Activated T-cell treated with anti-CD3 and anti-CD28 coated beads for 1 hour (primary cell): ENCODE results near the gene NPLOC4.
"Not testable (repeated sequence)": the region's sequence is repeated elsewhere in the genome, so short reads cannot be mapped to it uniquely, and the experiment has no call there.

Experiments used
- DNase-seq: peaks from one replicate; pipeline ENCODE4 v3.0.0-alpha.2; 2020; ENCODE audit warnings: low read depth

Gene NPLOC4

DNA sequence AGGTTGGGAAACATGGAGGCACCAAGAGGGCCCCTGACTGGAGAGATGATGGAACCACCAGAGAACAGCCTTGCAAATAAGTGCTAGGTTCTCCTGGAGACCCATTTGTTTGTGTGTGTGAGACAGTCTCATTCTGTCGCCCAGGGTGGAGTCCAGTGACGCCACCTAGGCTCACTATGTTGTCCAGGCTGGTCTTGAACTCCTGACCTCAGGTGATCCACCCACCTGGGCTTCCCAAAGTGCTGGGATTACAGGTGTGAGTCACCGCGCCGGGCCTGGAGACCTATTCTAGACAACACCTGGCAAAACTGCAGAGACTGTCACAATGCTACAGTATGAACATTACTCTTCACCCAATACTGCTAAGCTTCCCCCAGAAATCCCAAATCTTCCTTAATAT is 1.5 kb downstream of the NPLOC4 start:
- DNase-seq, result no peak

DNA sequence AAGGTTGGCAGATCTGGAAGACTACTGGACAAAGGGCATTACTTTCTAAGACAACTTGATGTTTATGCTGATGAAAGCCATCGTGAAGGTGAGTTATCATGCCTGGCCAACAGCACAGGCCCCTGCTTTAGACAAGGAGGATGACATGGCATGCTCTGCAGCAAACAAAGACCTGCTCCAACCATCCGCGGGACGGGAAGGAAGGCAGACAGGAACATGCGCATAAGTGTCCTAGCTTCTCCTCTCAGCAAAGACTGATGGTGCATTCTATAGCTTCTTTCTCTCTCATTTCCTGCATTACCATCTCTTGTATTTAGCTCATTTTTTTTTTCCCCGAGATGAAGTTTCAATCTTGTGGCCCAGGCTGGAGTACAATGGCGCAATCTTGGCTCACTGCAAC is 5.4 kb downstream of the NPLOC4 start:
- no peak for DNase-seq

DNA sequence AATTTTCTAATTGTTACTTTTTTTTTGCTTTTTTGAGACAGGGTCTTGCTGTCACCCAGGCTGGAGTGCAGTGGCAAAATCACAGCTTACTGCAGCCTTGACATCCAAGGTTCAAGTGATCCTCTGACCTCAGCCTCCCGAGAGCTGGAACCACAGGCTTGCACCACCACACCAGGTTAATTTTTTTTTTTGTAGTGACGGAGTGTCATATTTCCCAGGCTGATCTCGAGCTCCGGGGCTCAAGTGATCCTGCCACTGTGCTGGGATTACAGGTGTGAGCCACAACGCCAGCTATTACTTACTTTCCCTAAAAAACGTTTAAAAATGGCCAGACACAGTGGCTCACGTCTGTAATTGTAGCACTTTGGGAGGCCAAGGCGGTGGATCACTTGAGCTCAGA is 6.6 kb downstream of the NPLOC4 start:
- no peak for DNase-seq

DNA sequence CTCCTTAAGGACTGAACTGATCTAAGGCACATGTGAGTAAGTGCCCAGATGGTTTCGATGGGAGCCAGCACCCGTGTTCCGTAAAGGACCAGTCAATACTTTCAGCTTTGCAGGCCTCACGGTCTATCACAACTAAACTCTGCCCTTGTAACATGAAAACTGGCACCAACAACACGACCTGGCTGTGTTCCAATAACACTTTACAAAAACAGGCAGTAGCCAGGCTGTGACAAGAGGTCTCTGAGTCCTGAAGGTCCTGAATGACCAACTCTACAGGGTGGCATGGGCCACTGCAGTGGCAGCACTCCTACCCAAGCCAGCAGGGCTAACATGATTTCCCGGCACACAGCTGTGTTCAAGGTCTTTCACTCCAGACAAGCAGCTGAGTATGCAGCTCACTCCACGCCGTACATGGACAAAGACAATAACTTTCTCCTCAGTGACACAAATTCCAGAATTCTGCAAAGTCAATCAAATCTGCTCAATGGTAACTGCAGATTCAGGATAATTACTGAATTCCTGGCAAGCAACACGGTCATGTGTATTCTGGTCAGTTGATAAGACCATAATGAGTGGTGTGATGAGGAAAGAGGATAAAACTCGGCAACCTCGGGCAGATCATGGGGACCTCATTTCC is 15.3 kb downstream of the NPLOC4 start:
- DNase-seq, result no peak

DNA sequence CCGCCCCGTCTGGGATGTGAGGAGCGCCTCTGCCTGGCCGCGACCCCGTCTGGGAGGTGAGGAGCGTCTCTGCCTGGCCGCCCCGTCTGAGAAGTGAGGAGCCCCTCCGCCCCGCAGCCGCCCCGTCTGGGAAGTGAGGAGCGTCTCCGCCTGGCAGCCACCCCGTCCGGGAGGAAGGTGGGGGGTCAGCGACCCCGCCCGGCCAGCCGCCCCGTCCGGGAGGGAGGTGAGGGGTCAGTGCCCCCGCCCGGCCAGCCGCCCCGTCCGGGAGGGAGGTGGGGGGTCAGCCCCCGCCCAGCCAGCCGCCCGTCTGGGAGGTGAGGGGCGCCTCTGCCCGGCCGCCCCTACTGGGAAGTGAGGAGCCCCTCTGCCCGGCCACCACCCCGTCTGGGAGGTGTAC is 18.6 kb downstream of the NPLOC4 start:
- not testable (repeated sequence) for DNase-seq

DNA sequence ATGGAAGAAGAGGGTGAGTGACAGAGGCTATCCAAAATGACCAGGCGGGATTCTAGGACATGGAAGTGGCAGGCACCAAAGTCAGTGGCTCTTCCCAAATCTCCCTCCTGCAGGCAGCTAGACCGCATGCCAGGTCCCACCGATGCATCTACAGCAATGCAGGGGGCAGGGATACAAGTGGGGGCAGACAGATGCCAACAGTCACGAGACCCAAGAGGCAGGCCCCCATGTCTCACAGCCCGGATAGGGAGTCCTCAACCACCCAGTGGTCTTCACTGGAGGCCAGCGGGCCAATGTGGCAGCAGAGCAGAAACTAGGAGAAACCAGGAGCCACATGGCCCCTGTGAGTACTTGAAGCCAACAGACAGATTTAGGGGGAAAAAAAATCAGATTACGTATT is 20.0 kb downstream of the NPLOC4 start:
- DNase-seq, result no peak

DNA sequence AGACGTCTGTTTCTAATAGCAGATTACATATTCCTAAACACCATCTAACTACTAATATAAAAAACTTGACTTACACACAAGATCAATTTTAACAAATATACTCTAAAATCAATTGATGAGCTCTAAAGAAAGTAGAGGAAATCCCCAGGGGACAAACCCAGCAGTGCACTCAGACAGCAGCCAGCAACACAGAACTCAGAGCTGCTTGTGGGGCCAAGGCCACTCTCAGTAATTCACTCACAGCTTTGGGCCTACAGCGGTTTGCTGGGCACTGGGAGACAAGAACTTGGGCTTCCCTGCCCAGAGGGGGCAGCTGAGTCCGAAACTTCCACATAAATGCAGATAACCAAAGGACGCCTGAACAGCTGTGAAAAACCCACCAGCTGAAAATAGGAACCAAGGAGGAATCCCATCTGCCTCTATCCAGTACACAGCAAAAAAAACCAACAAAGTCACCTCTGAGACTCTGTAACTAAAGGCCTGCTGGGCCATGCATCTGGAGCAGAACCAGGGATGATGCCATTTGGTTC is 21.4 kb downstream of the NPLOC4 start:
- no peak for DNase-seq

DNA sequence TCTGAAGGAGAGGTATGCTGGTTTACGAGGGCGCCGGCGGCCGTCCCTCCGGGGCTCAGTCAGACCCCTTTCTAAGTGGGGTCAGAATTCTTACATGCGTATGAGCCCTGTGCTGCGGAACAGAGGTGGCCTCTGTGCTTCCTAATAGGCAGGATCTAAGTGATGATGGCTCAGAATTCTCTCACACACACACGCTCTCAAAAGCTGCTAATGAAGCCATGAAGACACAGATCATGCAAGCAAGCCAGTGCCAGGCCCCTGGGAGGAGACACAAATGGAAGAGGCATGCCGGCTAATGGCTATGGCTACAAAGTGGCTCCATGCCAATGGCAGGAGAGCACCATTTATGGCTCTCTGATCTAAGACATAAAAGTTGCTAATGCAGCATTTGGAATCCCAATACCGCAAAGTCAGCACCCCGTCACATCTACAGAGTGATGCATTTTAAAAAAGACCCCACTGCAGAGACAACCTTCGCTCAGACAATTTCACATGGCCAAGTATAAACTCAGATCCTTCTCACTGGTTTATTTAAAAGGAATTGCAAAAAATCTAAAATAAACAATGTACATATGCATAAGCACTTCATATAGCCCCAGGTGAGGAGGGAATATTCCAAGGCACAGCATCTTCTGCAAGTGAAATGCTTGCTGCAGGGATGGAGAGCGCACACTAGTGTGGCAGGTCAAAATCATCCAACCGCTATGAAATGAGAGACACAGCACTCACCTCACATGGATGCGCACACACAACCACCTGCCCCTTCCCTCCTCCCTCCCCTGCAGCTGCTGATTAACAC is 24.5 kb downstream of the NPLOC4 start:
- no peak for DNase-seq

DNA sequence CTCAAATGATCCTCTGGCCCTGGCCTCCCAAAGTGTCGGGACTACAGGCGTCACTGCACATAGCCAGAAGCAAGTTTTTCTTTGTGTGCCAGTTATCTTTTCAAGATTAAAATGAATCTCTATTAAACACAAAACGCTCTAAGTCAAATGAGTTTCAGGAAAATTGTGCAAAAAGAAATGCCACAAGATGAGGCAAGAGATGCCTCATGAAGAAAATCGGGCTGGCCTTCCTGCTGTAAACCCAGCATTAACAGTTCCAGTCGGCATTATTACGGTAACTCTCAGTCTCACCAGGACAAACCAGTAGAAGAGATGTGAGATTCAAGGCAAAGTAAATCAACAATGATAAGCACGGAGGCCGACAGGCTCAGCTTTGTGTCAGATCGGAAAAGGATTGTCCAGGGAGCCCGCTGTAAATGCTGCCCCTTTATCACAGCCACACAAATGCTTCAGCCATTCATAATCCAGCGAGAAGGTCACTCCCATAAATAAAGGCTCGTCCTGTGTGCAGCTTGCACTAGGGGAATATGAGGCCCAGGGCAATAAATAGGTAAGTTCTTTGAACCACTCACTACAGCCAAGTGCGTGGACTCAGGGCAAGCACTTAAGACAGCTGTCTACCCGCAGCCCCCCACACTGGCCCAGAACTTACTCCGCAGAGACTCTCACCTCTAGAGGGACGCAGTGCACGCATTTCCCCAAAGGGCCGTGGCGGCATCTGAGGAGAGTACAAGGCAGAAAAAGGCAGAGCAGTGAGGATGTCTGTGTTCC is 27.2 kb downstream of the NPLOC4 start:
- DNase-seq, result no peak

DNA sequence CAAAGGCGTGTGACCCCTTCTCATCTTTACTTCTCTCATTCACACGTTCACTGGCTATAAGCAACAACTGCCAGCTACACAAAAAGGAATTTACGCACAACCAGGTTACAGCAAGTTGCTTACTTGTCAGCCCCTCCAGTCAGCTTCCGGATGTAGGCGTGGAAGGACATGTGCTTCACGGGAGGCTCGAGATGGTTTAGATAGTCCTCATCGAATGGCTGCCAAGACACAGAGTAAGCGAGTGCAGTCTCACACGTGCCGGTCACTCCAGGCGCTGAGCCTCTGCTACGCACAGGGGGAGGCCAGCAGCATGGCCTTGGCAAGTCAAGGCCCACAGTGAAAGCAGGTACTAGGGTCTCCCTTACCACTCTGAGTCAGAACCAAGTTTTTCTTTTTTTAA is 28.3 kb downstream of the NPLOC4 start:
- no peak for DNase-seq

DNA sequence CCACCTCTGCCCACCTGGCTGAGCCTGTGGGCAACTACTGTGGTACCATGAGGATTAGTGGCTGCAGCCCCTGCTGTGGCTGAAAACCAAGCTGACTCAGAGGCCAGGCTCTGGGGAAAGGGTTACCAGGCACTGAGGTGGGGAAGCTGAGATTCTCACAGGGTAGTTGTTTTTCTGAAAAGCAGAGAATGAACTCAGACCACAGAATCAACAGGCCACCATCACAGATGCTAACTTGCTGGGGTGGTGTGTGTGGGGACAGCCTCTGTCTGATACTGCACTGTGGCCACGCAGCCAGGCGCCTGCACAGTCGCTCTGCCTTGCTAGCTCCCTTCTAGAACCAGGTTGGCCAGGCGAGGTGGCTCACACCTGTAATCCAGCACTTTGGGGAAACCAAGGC is 28.8 kb downstream of the NPLOC4 start:
- no peak for DNase-seq

DNA sequence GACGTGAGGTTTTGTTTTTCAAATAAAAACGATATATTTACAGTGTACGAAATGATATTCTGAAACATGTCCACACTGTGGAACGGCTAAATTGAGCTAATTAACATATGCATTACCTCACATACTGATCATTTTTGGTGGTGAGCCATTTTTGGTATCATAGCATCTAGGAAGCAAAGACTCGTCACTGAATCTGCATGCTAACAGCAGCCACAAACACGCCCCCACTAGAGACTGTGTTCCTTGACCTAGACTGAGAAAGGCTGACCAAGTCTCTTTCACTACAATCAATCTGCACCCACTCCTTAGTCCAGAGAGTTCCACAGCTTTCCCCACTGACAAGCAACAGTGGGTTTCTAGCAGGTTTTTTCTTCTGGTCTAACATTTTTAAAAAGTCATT is 29.5 kb downstream of the NPLOC4 start:
- no peak for DNase-seq

DNA sequence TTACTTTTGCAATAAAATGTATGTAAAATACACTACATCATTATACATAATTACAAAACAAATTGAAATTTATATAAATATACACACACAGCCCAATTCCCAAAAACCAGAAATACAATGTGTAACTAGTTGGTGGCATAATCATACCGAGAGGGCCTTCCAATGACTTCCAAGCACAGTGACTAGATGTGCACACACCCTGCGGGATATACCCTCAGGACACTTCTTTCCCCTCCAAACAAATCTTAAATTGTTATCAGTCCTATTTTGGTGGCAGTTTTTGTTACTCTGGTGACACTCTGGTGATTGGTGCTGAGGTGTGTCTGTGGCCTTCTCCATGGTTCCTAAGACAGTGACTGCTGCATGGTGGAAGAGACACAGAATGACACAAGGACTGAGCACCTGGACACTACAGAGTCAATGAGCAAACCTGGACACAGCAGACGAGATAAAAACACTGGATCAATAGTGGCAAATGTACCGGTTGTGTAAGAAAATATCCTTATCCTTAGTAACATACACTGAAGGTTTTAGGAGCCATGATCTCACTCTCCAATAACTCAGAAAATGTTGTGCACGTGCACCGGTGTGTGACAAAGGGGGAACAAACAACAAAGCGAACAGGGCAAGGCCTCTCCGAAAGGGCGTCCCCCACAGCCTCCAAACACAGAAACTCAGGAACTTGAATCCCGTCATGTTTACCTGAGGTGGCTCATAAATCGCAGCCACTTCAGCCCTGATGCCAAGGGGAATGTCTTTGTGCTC is 32.9 kb downstream of the NPLOC4 start:
- DNase-seq, result no peak

DNA sequence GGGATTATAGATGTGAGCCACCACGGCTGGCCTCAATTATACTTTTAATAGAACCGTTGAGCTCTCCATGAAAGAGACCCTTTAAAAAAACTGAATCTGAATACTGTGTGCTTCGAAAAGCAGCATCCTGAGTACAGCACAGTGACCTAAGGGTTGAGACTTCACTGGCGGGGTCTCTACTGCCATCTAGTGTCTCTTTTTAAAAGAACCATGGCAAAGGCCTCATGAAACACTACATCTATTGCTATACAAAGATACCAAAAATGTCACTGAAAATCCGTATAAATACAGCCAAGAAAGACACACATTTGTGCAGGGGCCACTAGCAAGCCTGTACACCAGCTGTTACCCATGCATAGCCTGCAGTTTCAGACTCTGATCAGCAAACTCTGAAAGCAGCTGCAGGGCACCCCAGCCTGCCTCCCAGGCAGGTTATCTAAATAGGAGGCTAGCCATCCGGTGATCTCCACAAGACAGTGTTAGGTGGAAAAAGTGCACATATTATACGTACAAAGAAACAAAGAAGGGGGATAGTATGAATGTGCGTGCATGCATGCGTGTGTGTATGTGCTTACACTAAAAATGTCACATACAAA is 35.3 kb downstream of the NPLOC4 start:
- peak; percentile 16 for DNase-seq

DNA sequence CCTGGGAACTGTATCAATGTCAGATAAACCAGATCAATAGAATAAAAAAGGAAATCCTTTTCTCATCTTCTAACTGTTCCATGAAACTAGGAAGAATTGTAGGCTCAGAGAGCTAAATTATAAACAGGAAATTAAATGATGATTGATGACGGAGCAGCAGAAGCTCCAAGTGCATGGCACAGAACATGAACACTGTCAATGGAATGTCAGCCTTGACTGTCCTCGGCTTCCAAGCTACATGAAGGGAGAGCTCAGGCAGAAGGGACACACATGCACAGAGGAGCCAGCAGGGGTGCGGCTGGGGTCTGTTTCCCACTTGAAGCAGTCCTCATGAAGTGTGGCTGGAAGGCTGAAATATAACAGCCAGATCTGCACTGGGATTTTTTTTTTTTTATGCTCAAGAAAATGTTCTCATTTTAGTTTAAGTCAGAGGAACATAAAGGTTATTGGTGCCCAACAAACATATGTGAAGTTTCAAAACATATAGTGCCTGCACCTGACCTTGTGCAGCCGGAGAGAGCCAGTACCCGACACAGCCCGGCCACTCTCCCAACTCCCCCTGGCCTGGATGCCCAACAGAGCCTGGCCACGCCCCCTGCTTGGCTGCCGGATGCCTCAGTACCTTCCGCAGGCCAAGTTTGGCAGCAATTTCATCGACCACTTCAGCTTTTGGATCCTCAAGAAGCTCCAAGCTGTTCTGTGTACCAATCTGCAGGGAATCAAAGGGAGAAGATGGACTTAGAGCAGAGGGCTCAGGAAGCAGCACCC is 37.0 kb downstream of the NPLOC4 start:
- no peak for DNase-seq

DNA sequence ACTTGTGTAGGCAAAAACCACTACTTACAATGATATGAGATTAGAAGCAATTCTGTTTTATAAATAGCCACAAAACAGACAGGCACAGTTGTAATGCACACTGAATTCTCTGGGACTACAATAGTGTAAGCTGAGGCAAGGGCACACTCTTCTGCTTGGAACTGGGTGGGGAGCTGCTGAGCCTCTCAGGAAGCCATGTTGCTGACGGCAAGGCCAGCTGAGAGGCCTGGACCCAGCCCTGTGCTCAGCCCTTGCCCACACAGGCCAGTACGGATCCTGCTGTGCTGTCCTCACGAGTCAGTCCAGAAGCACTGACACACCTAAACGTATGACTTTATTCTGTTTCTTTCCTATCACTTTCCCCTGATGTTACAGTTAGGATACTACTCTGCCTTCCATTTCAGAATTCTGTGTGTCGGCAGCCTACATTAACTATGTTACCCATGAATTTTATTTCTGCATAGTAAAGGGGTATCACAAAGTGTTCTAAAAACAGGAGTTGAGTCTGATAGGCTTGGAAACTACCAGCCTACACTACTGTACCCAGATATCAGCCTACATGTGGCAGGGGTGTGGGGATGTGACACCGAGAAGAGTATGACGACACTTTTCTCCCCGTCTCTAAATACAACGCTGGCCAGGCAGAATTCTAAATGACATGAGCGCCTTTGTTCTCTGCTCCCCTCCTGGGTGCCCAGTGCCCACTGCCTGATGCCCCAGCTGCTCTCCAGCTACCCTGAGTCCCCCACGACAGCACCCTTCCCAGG is 43.6 kb downstream of the NPLOC4 start:
- DNase-seq, result no peak

DNA sequence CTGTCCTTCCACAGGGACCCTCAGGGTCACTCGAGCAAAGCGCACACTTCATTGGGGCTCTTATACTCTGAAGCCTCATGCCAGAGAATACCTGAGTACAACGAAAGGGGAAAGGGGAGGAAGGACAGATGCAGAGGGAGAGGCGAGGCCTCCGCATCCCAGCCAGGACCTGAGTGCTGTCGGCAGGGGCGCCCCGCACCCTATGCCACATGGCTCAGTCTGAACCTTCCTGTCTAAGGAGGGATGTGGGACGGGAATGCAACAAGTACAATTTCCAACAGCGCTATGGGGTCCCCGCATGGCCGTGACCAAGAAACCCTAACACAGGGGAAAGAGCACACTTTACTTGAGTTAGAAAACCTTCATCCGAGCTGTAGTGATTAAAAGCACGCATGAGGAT is 44.9 kb downstream of the NPLOC4 start:
- DNase-seq, result no peak

DNA sequence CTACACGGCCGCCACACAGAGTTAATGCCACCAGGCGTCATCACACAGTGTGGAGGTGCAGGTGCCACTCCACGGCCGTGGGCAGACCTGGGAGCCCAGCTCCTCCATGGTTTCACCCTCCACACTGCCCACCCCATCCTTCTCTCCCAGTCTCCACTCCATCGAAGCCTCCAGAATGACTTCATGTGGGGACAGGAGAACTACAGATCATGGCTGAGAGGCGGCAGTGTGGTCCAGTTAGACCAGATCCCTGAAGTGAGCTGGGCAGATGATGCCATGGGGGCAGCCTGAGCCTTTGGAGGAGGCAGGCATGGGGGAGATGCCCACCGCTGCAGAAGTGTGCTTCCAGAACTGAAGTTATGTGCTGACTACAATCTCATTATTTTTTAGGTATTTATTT is 46.8 kb downstream of the NPLOC4 start:
- DNase-seq, result no peak

DNA sequence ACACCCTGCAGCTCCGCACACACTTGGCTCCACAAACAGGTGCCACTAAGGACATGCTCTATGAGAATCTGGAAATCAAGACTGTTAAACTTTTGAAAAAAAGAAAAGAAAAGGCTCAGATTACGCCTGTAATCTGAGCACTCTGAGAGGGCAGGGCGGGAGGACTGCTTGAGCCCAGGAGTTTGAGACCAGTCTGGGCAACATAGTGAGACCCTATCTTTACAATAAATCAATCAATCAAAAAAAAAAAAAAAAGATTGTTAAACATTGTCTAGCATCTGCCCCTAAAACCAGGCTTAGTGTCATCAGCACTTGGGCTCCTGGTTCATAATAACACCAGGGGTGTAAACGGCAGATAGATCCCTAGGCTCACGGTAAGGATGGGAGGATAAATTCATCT is 47.3 kb downstream of the NPLOC4 start:
- DNase-seq, result no peak

DNA sequence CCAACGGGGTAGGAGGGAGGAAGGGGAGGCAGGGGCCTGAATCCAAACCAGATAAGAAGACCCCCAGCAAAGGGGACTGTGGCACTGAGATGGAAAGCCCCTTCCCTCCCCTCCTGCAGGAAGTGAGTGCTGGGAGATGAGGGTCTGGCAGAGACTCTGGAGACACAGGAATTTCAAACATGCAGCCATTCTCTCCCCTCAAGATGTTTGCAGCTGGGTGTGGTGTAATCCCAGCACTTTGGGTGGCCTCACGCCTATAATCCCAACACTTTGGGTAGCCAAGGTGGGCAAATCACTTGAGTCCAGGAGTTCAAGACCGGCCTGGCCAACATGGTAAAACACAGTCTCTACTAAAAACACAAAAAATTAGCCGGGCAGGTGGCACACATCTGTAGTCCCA is 50.8 kb downstream of the NPLOC4 start:
- DNase-seq, result no peak
